Fibroblast of lung (primary cell): ENCODE measurements around the gene HMCES. TPM values are rescaled to one million over a fixed set of nuclear protein-coding genes. Genes with fewer than 3 reads are reported as not detected.

Experiments used
- DNase-seq, 2 donors: peaks; one replicate each; pipeline versions ENCODE4 v3.0.0 to v3.0.0-alpha.2; 2010; ENCODE audit warnings: low read depth in 2 of 2
- H2AFZ ChIP-seq: 2 replicates; pipeline ENCODE4 v1.5.1; 2012; ENCODE audit warnings: low read length, control low read depth, inconsistent platforms
- H3K27ac ChIP-seq: 2 replicates; pipeline ENCODE4 v1.5.1; 2011; ENCODE audit warnings: low read length, control low read depth; ENCODE audit not compliant: insufficient read depth
- H3K27me3 ChIP-seq: 2 replicates; pipeline ENCODE4 v1.5.1; 2011; ENCODE audit warnings: mild to moderate bottlenecking, low read length; ENCODE audit not compliant: control insufficient read depth, insufficient read depth
- H3K36me3 ChIP-seq: 2 replicates; pipeline ENCODE4 v1.5.1; 2011; ENCODE audit warnings: low read length; ENCODE audit not compliant: control insufficient read depth, insufficient read depth
- H3K4me1 ChIP-seq: 2 replicates; pipeline ENCODE4 v1.5.1; 2011; ENCODE audit warnings: low read length; ENCODE audit not compliant: control insufficient read depth, insufficient read depth; ENCODE audit errors: extremely low read depth
- H3K4me2 ChIP-seq: 2 replicates; pipeline ENCODE4 v1.5.1; 2011; ENCODE audit warnings: low read length, control low read depth; ENCODE audit not compliant: insufficient read depth; ENCODE audit errors: extremely low read depth
- H3K4me3 ChIP-seq, 4 experiments: fragments of 200-600 bp in 1 of 4; sonication (generic) in 1 of 4; replicated peaks in 1 of 4; 2 replicates each; pipeline ENCODE4 v1.5.1; 2011 to 2016; ENCODE audit warnings: low read length in 4 of 4, low read depth in 3 of 4, mild to moderate bottlenecking in 3 of 4, control low read depth in 2 of 4, inconsistent platforms in 1 of 4, mixed read lengths in 1 of 4; ENCODE audit not compliant: insufficient read depth in 1 of 4; ENCODE audit errors: control extremely low read depth in 1 of 4
- H3K79me2 ChIP-seq: 2 replicates; pipeline ENCODE4 v1.5.1; 2012; ENCODE audit warnings: mild to moderate bottlenecking, low read length, inconsistent platforms; ENCODE audit not compliant: control insufficient read depth, insufficient read depth
- H3K9ac ChIP-seq: 2 replicates; pipeline ENCODE4 v1.5.1; 2011; ENCODE audit warnings: mild to moderate bottlenecking, low read length, control low read depth; ENCODE audit not compliant: insufficient read depth
- H3K9me3 ChIP-seq: 2 replicates; pipeline ENCODE4 v1.5.1; 2012; ENCODE audit warnings: low read depth, low read length; ENCODE audit not compliant: control insufficient read depth, insufficient read depth
- H4K20me1 ChIP-seq: 2 replicates; pipeline ENCODE4 v1.5.1; 2011; ENCODE audit warnings: low read length; ENCODE audit not compliant: control insufficient read depth, insufficient read depth; ENCODE audit errors: extremely low read depth
- CTCF ChIP-seq, 2 donors: IDR thresholded peaks in 1 of 2; conservative IDR thresholded peaks in 1 of 2; 1 replicate in 1 of 2; 2 replicates in 1 of 2; pipeline ENCODE4 v1.5.1; 2011 to 2012; ENCODE audit warnings: low read length in 2 of 2, control low read depth in 1 of 2, inconsistent platforms in 1 of 2, low read depth in 1 of 2, mild to moderate bottlenecking in 1 of 2
- EZH2 ChIP-seq: IDR thresholded peaks from 2 replicates; pipeline ENCODE4 v1.5.1; 2012; ENCODE audit warnings: low read length, control low read depth, mild to moderate bottlenecking; ENCODE audit errors: missing control alignments
- polyA plus RNA-seq, 2 donors: library from polyadenylated mRNA; depleted of rRNA in 1 of 2; stranded (reverse) in 1 of 2; unstranded in 1 of 2; fragments of >200 nt; gene quantifications; 2 replicates each; pipeline ENCODE4 v1.2.1, GENCODE V29; 2011 to 2012; ENCODE audit warnings: missing spikeins in 1 of 2
- total RNA-seq: library from RNA; depleted of rRNA; stranded (reverse); fragments of >200 nt; gene quantifications from 2 replicates; pipeline ENCODE4 v1.2.1, GENCODE V29; 2014

Gene HMCES
- total and polyA plus RNA-seq, 2 donors (not counting 1 experiment from before 2014, with no cell fraction given), result 12.2 to 22.8 TPM

GRCh38 chr3:129249284-129250065 lies 29.2 kb upstream of the HMCES start, which contains the start of gene COPG1:
TSS of gene COPG1 (plus strand) at chr3:129249606. CDS start at chr3:129249710, 104 bp downstream.
- peaks cover 19% of the 10 kb centered on the region for H3K4me1 ChIP-seq
- H3K79me2 ChIP-seq, result peaks cover 44% of the 10 kb centered on the region
- peaks cover 11% of the 10 kb centered on the region for H3K36me3 ChIP-seq
- H3K4me2 ChIP-seq, result peak within 1 kb of the TSS; percentile 100
- H3K27ac ChIP-seq, result peak within 1 kb of the TSS; percentile 97
- H2AFZ ChIP-seq, result peak within 1 kb of the TSS; percentile 97
- no peaks in the 10 kb centered on the region for H3K27me3 ChIP-seq
- no peaks in the 10 kb centered on the region for H3K9me3 ChIP-seq
- peak within 1 kb of the TSS; percentile 71 to 99 (median 84) for H3K4me3 ChIP-seq
- peak; percentile 76 to 88 for DNase-seq
- H3K9ac ChIP-seq, result peak within 1 kb of the TSS; percentile 98
- no peaks in the 10 kb centered on the region for H4K20me1 ChIP-seq
- no peak for TF ChIP-seq CTCF (conservative IDR thresholded peaks at IDR 0.05 in 1 of 2, IDR thresholded peaks at IDR 0.05 in 1 of 2; ENCODE audit: low read depth in 1 of 2, low read length in 2 of 2)
- TF ChIP-seq EZH2, result no peak

GRCh38 chr3:129252748-129253147 lies 25.9 kb upstream of the HMCES start:
- no peak overlapping the region for H3K9ac ChIP-seq
- H2AFZ ChIP-seq, result no peak overlapping the region
- peaks cover 15% of the 10 kb centered on the region for H3K4me1 ChIP-seq
- no peaks in the 10 kb centered on the region for H3K9me3 ChIP-seq
- H3K4me2 ChIP-seq, result no peak overlapping the region
- no peaks in the 10 kb centered on the region for H4K20me1 ChIP-seq
- no peak overlapping the region for H3K4me3 ChIP-seq
- no peaks in the 10 kb centered on the region for H3K27me3 ChIP-seq
- no peak overlapping the region for H3K27ac ChIP-seq
- H3K79me2 ChIP-seq, result peaks cover 53% of the 10 kb centered on the region
- TF ChIP-seq EZH2 (no peak), CTCF (conservative IDR thresholded peaks at IDR 0.05 in 1 of 2, IDR thresholded peaks at IDR 0.05 in 1 of 2; ENCODE audit: low read depth in 1 of 2, low read length in 2 of 2) (no peak)
- DNase-seq, result no peak
- peaks cover 31% of the 10 kb centered on the region for H3K36me3 ChIP-seq

GRCh38 chr3:129254536-129255230 lies 24.0 kb upstream of the HMCES start:
- no peak overlapping the region for H3K9ac ChIP-seq
- H3K36me3 ChIP-seq, result peaks cover 40% of the 10 kb centered on the region
- no peak overlapping the region for H3K4me2 ChIP-seq
- H3K4me1 ChIP-seq, result peaks cover 10% of the 10 kb centered on the region
- H2AFZ ChIP-seq, result no peak overlapping the region
- TF ChIP-seq CTCF (conservative IDR thresholded peaks at IDR 0.05 in 1 of 2, IDR thresholded peaks at IDR 0.05 in 1 of 2; ENCODE audit: low read depth in 1 of 2, low read length in 2 of 2), result no peak
- TF ChIP-seq EZH2, result no peak
- no peaks in the 10 kb centered on the region for H3K9me3 ChIP-seq
- H3K4me3 ChIP-seq, result no peak overlapping the region
- no peak overlapping the region for H3K27ac ChIP-seq
- peaks cover 38% of the 10 kb centered on the region for H3K79me2 ChIP-seq
- DNase-seq, result no peak
- H3K27me3 ChIP-seq, result no peaks in the 10 kb centered on the region
- no peaks in the 10 kb centered on the region for H4K20me1 ChIP-seq
